Pancreas (tissue), 10 donors: ENCODE measurements around the gene SLC48A1. TPM values are rescaled to one million over a fixed set of nuclear protein-coding genes. Genes with fewer than 3 reads are reported as not detected.
"Not testable (repeated sequence)": the region's sequence is repeated elsewhere in the genome, so short reads cannot be mapped to it uniquely, and the experiment has no call there.

ENCODE experiments used
- ATAC-seq, 4 donors: fragments of 200-7000 bp; cut with Tn5 transposase; one replicate each; pipeline versions ENCODE4 v1.8.0 to v1.9.1; 2020; ENCODE audit warnings: mild to moderate bottlenecking in 4 of 4, moderate library complexity in 4 of 4
- DNase-seq, 6 donors: peaks; one replicate each; pipeline ENCODE4 v3.0.0-alpha.2; 2020
- FAIRE-seq: peaks from 2 replicates; lab custom pipeline; 2012; peaks lifted over from hg19 to GRCh38; lab: Jason Lieb, UNC
- H3K27ac ChIP-seq, 4 donors: fragments of 200-600 bp; sonication (generic); 1 replicate in 3 of 4; 2 replicates in 1 of 4; pipeline versions ENCODE4 v1.5.0 to v1.8.0; 2020
- H3K27me3 ChIP-seq, 4 donors: fragments of 200-600 bp; one replicate each; pipeline ENCODE4 v1.8.0; 2021
- H3K36me3 ChIP-seq, 3 donors: fragments of 200-600 bp; sonication (generic) in 1 of 3; one replicate each; pipeline versions ENCODE4 v1.5.0 to v1.8.0; 2020 to 2021
- H3K4me1 ChIP-seq, 3 donors: fragments of 200-600 bp; one replicate each; pipeline ENCODE4 v1.8.0; 2021
- H3K4me3 ChIP-seq, 4 donors: fragments of 200-600 bp; sonication (generic) in 2 of 4; one replicate each; pipeline versions ENCODE4 v1.5.0 to v1.8.0; 2020 to 2021
- H3K9me3 ChIP-seq, 4 donors: fragments of 200-600 bp; one replicate each; pipeline ENCODE4 v1.8.0; 2021
- WGBS, 2 donors: extraction: QIAGEN DNeasy Blood & Tissue Kit; methylation state at CpG; one replicate each; pipeline ENCODE4 v1.1.7; 2013; 5-methylcytosine and 5-hydroxymethylcytosine counted together
- intact Hi-C, 3 donors: fragments of 100-400 bp; cut with DNase I; formaldehyde crosslinking; loops; one replicate each; pipeline versions ENCODE4 v1.11.1 to v1.14.2; 2022
- polyA plus RNA-seq, 2 donors: library from polyadenylated mRNA; stranded (reverse); fragments of 200-250 nt; gene quantifications; one replicate each; pipeline ENCODE4 v1.2.3, GENCODE V29; 2013
- total RNA-seq, 6 donors: library from RNA; stranded (reverse); fragmentation: NEBNext Ultra II Directional in 4 of 6; extraction: Animal tissue kit (Norgen Biotek cat#: 25700) in 4 of 6; gene quantifications; one replicate each; pipeline versions ENCODE4 v1.2.1 to v1.2.4, GENCODE V29; 2021 to 2023
- TF ChIP-seq, protein P1 (sequence below), 4 donors: fragments of 200-600 bp; sonication (generic) in 3 of 4; IDR thresholded peaks; one replicate each; pipeline versions ENCODE4 v1.5.0 to v1.8.0; 2021; ENCODE audit warnings: antibody characterized with exemption in 4 of 4
- donor health status: healthy with polysubstance abuse.
- donor health status: DM: no; HTN: no; CAD: no; lungs with moderate emphysema.
- donor health status: DM: no; HTN: no; CAD: no.
- donor health status: control.
- donor health status: control.
- donor health status: Bipolar disorder and iron deficiency.
- donor health status: DM: yes; HTN: yes; CAD: no.
- donor health status: DM: no; HTN: no; CAD: no.
- donor health status: DM: no; HTN: no; CAD: no.
- donor health status: DM: yes; HTN: yes; CAD: no.

Gene SLC48A1
- total and polyA plus RNA-seq, 8 donors = 12.2 to 17.2 (median 13.8) TPM

DNA sequence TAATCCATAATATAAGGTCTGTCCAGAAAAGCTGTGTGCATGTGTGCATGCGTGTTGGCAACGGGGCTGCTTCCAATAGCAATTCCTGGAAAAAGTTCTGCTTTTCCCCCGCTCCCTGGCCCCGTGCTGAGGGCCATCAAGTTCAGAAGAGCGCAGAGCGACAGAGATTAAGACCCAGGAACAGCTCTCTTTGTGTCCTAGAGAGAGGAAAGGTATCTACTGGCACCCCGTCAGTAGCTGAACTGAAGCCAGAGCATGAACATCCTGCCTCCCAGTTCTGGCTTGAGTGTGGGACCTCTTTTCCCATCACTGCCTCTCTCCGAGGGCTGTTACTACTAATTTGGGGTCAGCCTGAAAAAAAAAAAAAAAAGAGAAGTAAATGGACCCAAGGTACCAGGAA, 31.1 kb downstream of the SLC48A1 start:
- Histone ChIP-seq H3K27ac (no peak overlapping the region), H3K9me3 (no peaks in the 10 kb centered on the region), H3K4me3 (no peak overlapping the region), H3K27me3 (no peaks in the 10 kb centered on the region), H3K36me3 (no peaks in the 10 kb centered on the region), H3K4me1 (peaks cover 0 to 41% (median 0%) of the 10 kb centered on the region in 3 donors)
- DNase-seq = no peak
- intact Hi-C loops = no loop called here
- FAIRE-seq = no peak
- no peak for ATAC-seq
- TF ChIP-seq, protein P1, sequence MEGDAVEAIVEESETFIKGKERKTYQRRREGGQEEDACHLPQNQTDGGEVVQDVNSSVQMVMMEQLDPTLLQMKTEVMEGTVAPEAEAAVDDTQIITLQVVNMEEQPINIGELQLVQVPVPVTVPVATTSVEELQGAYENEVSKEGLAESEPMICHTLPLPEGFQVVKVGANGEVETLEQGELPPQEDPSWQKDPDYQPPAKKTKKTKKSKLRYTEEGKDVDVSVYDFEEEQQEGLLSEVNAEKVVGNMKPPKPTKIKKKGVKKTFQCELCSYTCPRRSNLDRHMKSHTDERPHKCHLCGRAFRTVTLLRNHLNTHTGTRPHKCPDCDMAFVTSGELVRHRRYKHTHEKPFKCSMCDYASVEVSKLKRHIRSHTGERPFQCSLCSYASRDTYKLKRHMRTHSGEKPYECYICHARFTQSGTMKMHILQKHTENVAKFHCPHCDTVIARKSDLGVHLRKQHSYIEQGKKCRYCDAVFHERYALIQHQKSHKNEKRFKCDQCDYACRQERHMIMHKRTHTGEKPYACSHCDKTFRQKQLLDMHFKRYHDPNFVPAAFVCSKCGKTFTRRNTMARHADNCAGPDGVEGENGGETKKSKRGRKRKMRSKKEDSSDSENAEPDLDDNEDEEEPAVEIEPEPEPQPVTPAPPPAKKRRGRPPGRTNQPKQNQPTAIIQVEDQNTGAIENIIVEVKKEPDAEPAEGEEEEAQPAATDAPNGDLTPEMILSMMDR (IDR thresholded peaks at IDR 0.05) = no peak
- 82 to 88% methylated on average over 8 of the region's 8 CpGs for WGBS, 2 donors

GRCh38 chr12:47805417-47805816, 32.4 kb downstream of the SLC48A1 start:
- Histone ChIP-seq H3K27me3 (no peaks in the 10 kb centered on the region), H3K27ac (no peak overlapping the region), H3K4me3 (no peak overlapping the region), H3K4me1 (peaks cover 0 to 41% (median 0%) of the 10 kb centered on the region in 3 donors), H3K36me3 (no peaks in the 10 kb centered on the region), H3K9me3 (no peaks in the 10 kb centered on the region)
- no peak for ATAC-seq
- no peak for FAIRE-seq
- DNase-seq = no peak
- WGBS, 2 donors = 67 to 82% methylated on average over 2 of the region's 2 CpGs
- intact Hi-C loops = no loop called here
- TF ChIP-seq, protein P1 (IDR thresholded peaks at IDR 0.05) = no peak

GRCh38 chr12:47807338-47807737, 34.3 kb downstream of the SLC48A1 start:
- TF ChIP-seq, protein P1 (IDR thresholded peaks at IDR 0.05) = no peak
- H3K27me3 ChIP-seq = no peaks in the 10 kb centered on the region
- intact Hi-C loops = no loop called here
- ATAC-seq = peak in 2 of 4 donors; percentile 5 to 9
- peaks cover 0 to 45% (median 7%) of the 10 kb centered on the region in 3 donors for H3K4me1 ChIP-seq
- H3K27ac ChIP-seq = peak overlapping the region in 1 of 4 donors; percentile 73
- H3K4me3 ChIP-seq = no peak overlapping the region
- 46 to 54% methylated on average over 5 of the region's 5 CpGs for WGBS, 2 donors
- no peak for FAIRE-seq
- H3K9me3 ChIP-seq = no peaks in the 10 kb centered on the region
- no peaks in the 10 kb centered on the region for H3K36me3 ChIP-seq
- no peak for DNase-seq

DNA sequence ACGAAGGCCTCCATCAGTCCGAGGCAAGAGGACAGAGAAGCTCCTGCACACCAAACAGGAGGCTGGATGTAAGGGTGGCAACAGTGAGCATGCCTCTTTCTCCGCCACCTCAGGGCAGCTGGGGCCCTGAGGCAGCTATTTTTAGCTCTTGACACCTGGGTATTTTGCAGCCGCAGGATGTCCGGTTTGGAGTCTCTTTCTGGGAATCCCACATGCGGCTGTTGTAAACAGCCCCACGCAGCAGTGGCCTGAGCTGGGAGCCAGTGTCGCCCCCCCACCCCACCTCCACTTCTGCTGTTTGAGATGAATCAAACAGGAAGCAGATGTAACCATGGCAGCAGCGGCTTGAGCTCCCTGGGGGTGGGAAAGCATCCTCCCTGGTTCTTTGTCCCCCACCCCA, 35.0 kb downstream of the SLC48A1 start:
- DNase-seq (peak in 1 of 6 donors; percentile 44), ATAC-seq (peak in 1 of 4 donors; percentile 5), FAIRE-seq (no peak)
- Histone ChIP-seq H3K36me3 (no peaks in the 10 kb centered on the region), H3K27me3 (no peaks in the 10 kb centered on the region), H3K4me3 (no peak overlapping the region), H3K27ac (peak overlapping the region in 2 of 4 donors; percentile 50 to 73), H3K9me3 (no peaks in the 10 kb centered on the region), H3K4me1 (peaks cover 0 to 41% (median 10%) of the 10 kb centered on the region in 3 donors)
- TF ChIP-seq, protein P1 (IDR thresholded peaks at IDR 0.05) = no peak
- intact Hi-C loops = no loop called here
- WGBS, 2 donors = 60 to 67% methylated on average over 9 of the region's 9 CpGs

GRCh38 chr12:47808574-47809365, 35.7 kb downstream of the SLC48A1 start:
- 84 to 85% methylated on average over 9 of the region's 9 CpGs for WGBS, 2 donors
- Histone ChIP-seq H3K4me1 (peaks cover 0 to 38% (median 10%) of the 10 kb centered on the region in 3 donors), H3K4me3 (no peak overlapping the region), H3K27me3 (no peaks in the 10 kb centered on the region), H3K9me3 (no peaks in the 10 kb centered on the region), H3K27ac (peak overlapping the region in 2 of 4 donors; percentile 50 to 73), H3K36me3 (no peaks in the 10 kb centered on the region)
- TF ChIP-seq, protein P1 (IDR thresholded peaks at IDR 0.05) = no peak
- ATAC-seq = no peak
- peak in 1 of 6 donors; percentile 8 for DNase-seq
- intact Hi-C loops = no loop called here
- no peak for FAIRE-seq

GRCh38 chr12:47809518-47809917, 36.5 kb downstream of the SLC48A1 start:
- H3K27me3 ChIP-seq, intact Hi-C loops, H3K4me3 ChIP-seq, FAIRE-seq, H3K9me3 ChIP-seq, ATAC-seq, H3K36me3 ChIP-seq: not testable (repeated sequence)
- peak in 1 of 6 donors; percentile 4 for DNase-seq
- WGBS, 2 donors = 93% methylated on average over 9 of the region's 9 CpGs
- peaks cover 0 to 31% (median 10%) of the 10 kb centered on the region in 3 donors for H3K4me1 ChIP-seq
- peak overlapping the region in 2 of 4 donors; percentile 50 to 73 for H3K27ac ChIP-seq
